Psoas muscle (tissue), 8 donors: ENCODE measurements around the gene SSX1. TPM values are rescaled to one million over a fixed set of nuclear protein-coding genes. Genes with fewer than 3 reads are reported as not detected.
"Not testable (repeated sequence)": the region's sequence is repeated elsewhere in the genome, so short reads cannot be mapped to it uniquely, and the experiment has no call there.

Experiments used
- ATAC-seq, 4 donors: fragments of 200-7000 bp; cut with Tn5 transposase; one replicate each; pipeline ENCODE4 v1.9.1; 2020; ENCODE audit warnings: moderate library complexity in 3 of 4, mild to moderate bottlenecking in 2 of 4
- DNase-seq, 2 donors: peaks; one replicate each; pipeline ENCODE4 v3.0.0-alpha.2; 2020
- H3K27ac ChIP-seq: fragments of 200-600 bp; one replicate; pipeline ENCODE4 v1.8.0; 2022
- H3K27me3 ChIP-seq, 3 donors: fragments of 200-600 bp in 1 of 3; one replicate each; pipeline versions ENCODE4 v1.6.1 to v1.8.0; 2013 to 2022; ENCODE audit warnings: low read length in 2 of 3, mild to moderate bottlenecking in 2 of 3, moderate library complexity in 1 of 3; ENCODE audit not compliant: insufficient read depth in 3 of 3
- H3K36me3 ChIP-seq, 2 donors: fragments of 200-600 bp in 1 of 2; one replicate each; pipeline versions ENCODE4 v1.6.1 to v1.8.0; 2013 to 2022; ENCODE audit warnings: low read depth in 1 of 2, mild to moderate bottlenecking in 1 of 2, moderate library complexity in 1 of 2; ENCODE audit not compliant: insufficient read depth in 1 of 2
- H3K4me1 ChIP-seq: fragments of 200-600 bp; one replicate; pipeline ENCODE4 v1.8.0; 2022
- H3K4me3 ChIP-seq: fragments of 200-600 bp; one replicate; pipeline ENCODE4 v1.8.0; 2022; ENCODE audit warnings: mild to moderate bottlenecking
- H3K9me3 ChIP-seq: fragments of 200-600 bp; one replicate; pipeline ENCODE4 v1.8.0; 2022
- WGBS, 3 donors: extraction: QIAGEN DNeasy Blood & Tissue Kit; methylation state at CpG; one replicate each; pipeline versions ENCODE4 v1.1.6 to v1.1.7; 2013; 5-methylcytosine and 5-hydroxymethylcytosine counted together
- intact Hi-C, 2 donors: fragments of 100-400 bp; cut with DNase I; formaldehyde crosslinking; loops; one replicate each; pipeline versions ENCODE4 v1.11.0 to v1.14.2; 2022
- polyA plus RNA-seq, 3 donors: library from polyadenylated mRNA; stranded (reverse); fragments of 200-250 nt; gene quantifications; one replicate each; pipeline ENCODE4 v1.2.3, GENCODE V29; 2013
- total RNA-seq, 4 donors: library from RNA; stranded (reverse); fragmentation: NEBNext Ultra II Directional in 2 of 4; extraction: Animal tissue kit (Norgen Biotek cat#: 25700) in 2 of 4; gene quantifications; one replicate each; pipeline versions ENCODE4 v1.2.1 to v1.2.4, GENCODE V29; 2021 to 2023
- TF ChIP-seq, protein P1 (sequence below): fragments of 200-600 bp; IDR thresholded peaks from one replicate; pipeline ENCODE4 v1.8.0; 2022; ENCODE audit warnings: antibody characterized with exemption
- donor health status: healthy with polysubstance abuse.
- donor health status: DM: no; HTN: no; CAD: no; lungs with moderate emphysema.
- donor health status: Bipolar disorder and iron deficiency.
- donor health status: healthy.
- donor health status: DM: yes; HTN: yes; CAD: no.
- donor health status: DM: no; HTN: no; CAD: no.
- donor health status: DM: no; HTN: no; CAD: no.
- donor health status: DM: yes; HTN: yes; CAD: no.

Gene SSX1
- total and polyA plus RNA-seq, 7 donors = not detected

DNA sequence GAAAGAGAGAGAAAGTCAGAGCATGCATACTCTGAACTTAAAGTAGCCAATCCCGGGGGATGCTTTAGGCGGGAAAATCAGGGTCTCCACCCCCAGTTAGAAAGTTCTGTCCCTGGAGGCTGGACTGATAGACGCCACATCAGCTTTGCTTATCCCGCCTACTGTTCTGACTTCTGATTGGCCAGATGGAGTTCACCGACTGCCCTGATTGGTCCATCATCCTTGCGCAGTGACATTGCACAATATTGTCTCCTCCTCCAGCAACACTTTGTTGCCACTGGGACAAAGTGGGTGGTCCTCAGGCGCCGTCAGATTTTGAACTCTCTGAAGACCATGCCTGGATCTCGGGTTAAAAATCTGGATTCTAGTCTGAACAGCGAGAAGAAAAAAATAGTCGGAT lies 51.0 kb downstream of the SSX1 start:
- intact Hi-C loops = no loop called here

DNA sequence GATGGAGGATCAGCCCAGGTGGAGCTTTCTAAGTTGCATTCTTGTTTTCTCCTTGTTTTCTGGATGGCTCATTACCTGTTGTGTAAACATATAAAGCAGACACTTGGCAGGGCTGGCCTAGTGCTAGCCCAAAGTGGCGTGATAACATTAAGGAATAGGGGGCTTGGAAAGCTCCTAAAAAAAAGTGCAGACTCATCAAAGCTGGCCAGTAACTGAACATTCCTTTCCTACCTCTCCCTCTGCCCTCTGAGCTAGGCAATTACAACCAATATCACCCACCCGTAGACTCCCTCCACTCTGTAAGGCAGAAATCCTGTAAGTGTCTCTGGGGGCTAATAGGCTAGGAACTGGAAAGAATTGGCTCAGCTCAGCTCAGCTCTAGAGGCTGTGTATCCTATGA lies 58.8 kb downstream of the SSX1 start:
- H3K27ac ChIP-seq, ATAC-seq, H3K4me1 ChIP-seq, H3K9me3 ChIP-seq, intact Hi-C loops, H3K36me3 ChIP-seq, DNase-seq, H3K27me3 ChIP-seq, H3K4me3 ChIP-seq: not testable (repeated sequence)
- 47 to 74% (median 61%) methylated on average over 2 of the region's 2 CpGs for WGBS, 3 donors

More for the DNA sequence above, 51.0 kb downstream of the SSX1 start:
- TF ChIP-seq, protein P1, sequence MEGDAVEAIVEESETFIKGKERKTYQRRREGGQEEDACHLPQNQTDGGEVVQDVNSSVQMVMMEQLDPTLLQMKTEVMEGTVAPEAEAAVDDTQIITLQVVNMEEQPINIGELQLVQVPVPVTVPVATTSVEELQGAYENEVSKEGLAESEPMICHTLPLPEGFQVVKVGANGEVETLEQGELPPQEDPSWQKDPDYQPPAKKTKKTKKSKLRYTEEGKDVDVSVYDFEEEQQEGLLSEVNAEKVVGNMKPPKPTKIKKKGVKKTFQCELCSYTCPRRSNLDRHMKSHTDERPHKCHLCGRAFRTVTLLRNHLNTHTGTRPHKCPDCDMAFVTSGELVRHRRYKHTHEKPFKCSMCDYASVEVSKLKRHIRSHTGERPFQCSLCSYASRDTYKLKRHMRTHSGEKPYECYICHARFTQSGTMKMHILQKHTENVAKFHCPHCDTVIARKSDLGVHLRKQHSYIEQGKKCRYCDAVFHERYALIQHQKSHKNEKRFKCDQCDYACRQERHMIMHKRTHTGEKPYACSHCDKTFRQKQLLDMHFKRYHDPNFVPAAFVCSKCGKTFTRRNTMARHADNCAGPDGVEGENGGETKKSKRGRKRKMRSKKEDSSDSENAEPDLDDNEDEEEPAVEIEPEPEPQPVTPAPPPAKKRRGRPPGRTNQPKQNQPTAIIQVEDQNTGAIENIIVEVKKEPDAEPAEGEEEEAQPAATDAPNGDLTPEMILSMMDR = no peak
- no peaks in the 10 kb centered on the region for H3K4me1 ChIP-seq
- H3K9me3 ChIP-seq = no peaks in the 10 kb centered on the region
- no peak for ATAC-seq
- no peak overlapping the region for H3K4me3 ChIP-seq
- H3K36me3 ChIP-seq = no peaks in the 10 kb centered on the region
- DNase-seq = no peak
- no peaks in the 10 kb centered on the region for H3K27me3 ChIP-seq
- 82 to 92% (median 85%) methylated on average over 11 of the region's 11 CpGs for WGBS, 3 donors
- no peak overlapping the region for H3K27ac ChIP-seq

Other genes with a start within 250 kb of the SSX1 start
- not detected for gene SPACA5, start 248.4 kb upstream of the SSX1 start, total RNA-seq
- under 1 TPM in 1 of 3 donors, not detected in 2; 0.09 TPM for gene SPACA5, start 248.4 kb upstream of the SSX1 start, polyA plus RNA-seq
- gene ZNF630, start 183.8 kb upstream of the SSX1 start, total RNA-seq = under 1 TPM; 0.34 to 0.99 (median 0.68) TPM
- under 1 TPM; 0.26 to 0.38 (median 0.32) TPM for gene ZNF630, start 183.8 kb upstream of the SSX1 start, polyA plus RNA-seq
- not detected for gene SPACA5B, start 124.8 kb upstream of the SSX1 start, total RNA-seq
- not detected for gene SPACA5B, start 124.8 kb upstream of the SSX1 start, polyA plus RNA-seq
- not detected for gene SSX5, start 58.6 kb upstream of the SSX1 start, total RNA-seq
- gene SSX5, start 58.6 kb upstream of the SSX1 start, polyA plus RNA-seq = not detected
- not detected for gene SSX3, start 101.3 kb downstream of the SSX1 start, total RNA-seq
- not detected for gene SSX3, start 101.3 kb downstream of the SSX1 start, polyA plus RNA-seq
- gene SSX4, start 128.1 kb downstream of the SSX1 start, total RNA-seq = not detected
- gene SSX4, start 128.1 kb downstream of the SSX1 start, polyA plus RNA-seq = not detected
- not detected for gene SSX4B, start 156.6 kb downstream of the SSX1 start, total RNA-seq
- not detected for gene SSX4B, start 156.6 kb downstream of the SSX1 start, polyA plus RNA-seq
- 1 to 10 TPM in 2 of 4 donors, under 1 TPM in 2; 0.83 to 1.1 (median 1.0) TPM for gene SLC38A5, start 214.9 kb downstream of the SSX1 start, total RNA-seq
- gene SLC38A5, start 214.9 kb downstream of the SSX1 start, polyA plus RNA-seq = 1 to 10 TPM in 1 of 3 donors, under 1 TPM in 2; 0.34 to 1.7 (median 0.61) TPM
- 10 to 100 TPM; 14.5 to 26.8 (median 21.2) TPM for gene FTSJ1, start 220.8 kb downstream of the SSX1 start, total RNA-seq
- 10 to 100 TPM; 26.7 to 48.4 (median 46.4) TPM for gene FTSJ1, start 220.8 kb downstream of the SSX1 start, polyA plus RNA-seq